Neural crest cell (in vitro differentiated cells): ENCODE results near the gene FAM3A. TPM values are rescaled to one million over a fixed set of nuclear protein-coding genes. Genes with fewer than 3 reads are reported as not detected.
A peak's percentile ranks its signal among the peaks of the same experiment; 100 is the strongest.

Experiments used
- DNase-seq: peaks from one replicate; pipeline ENCODE4 v3.0.0; 2021; ENCODE audit warnings: low read depth, mixed read lengths, low spot score
- H3K27ac Mint-ChIP-seq: one replicate; pipeline ENCODE4 v1.8.0; 2021; ENCODE audit warnings: mild to moderate bottlenecking, mixed read lengths; ENCODE audit not compliant: unreplicated experiment
- H3K27me3 Mint-ChIP-seq: 2 replicates; pipeline ENCODE4 v1.8.0; 2021; ENCODE audit warnings: low read depth, mild to moderate bottlenecking, mixed read lengths
- H3K36me3 Mint-ChIP-seq: 2 replicates; pipeline ENCODE4 v1.8.0; 2021; ENCODE audit warnings: low read depth, mild to moderate bottlenecking, mixed read lengths
- H3K4me1 Mint-ChIP-seq: 2 replicates; pipeline ENCODE4 v1.8.0; 2021; ENCODE audit warnings: mixed read lengths
- H3K4me3 Mint-ChIP-seq: one replicate; pipeline ENCODE4 v1.8.0; 2021; ENCODE audit warnings: mild to moderate bottlenecking, mixed read lengths
- H3K9me3 Mint-ChIP-seq: 2 replicates; pipeline ENCODE4 v1.8.0; 2021; ENCODE audit warnings: mixed read lengths
- total RNA-seq: library from RNA; stranded (reverse); gene quantifications from 2 replicates; pipeline ENCODE4 v1.2.1, GENCODE V29; 2021
- TF ChIP-seq, protein P1 (sequence below): fragments of 200-600 bp; sonication (generic); conservative IDR thresholded peaks from 2 replicates; pipeline ENCODE4 v1.5.0; 2021; ENCODE audit warnings: antibody characterized with exemption, mild to moderate bottlenecking

The FAM3A gene
- total RNA-seq, 1 donor from 2014 or later = 25.8 TPM

GRCh38 chrX:154534526-154535322 is 18.7 kb upstream of the FAM3A start:
- DNase-seq = peak; percentile 85
- Mint-ChIP-seq H3K27me3 (no peaks in the 10 kb centered on the region), H3K4me3 (no peak overlapping the region), H3K4me1 (no peaks in the 10 kb centered on the region), H3K27ac (no peak overlapping the region), H3K9me3 (no peaks in the 10 kb centered on the region), H3K36me3 (no peaks in the 10 kb centered on the region)
- TF ChIP-seq, protein P1, sequence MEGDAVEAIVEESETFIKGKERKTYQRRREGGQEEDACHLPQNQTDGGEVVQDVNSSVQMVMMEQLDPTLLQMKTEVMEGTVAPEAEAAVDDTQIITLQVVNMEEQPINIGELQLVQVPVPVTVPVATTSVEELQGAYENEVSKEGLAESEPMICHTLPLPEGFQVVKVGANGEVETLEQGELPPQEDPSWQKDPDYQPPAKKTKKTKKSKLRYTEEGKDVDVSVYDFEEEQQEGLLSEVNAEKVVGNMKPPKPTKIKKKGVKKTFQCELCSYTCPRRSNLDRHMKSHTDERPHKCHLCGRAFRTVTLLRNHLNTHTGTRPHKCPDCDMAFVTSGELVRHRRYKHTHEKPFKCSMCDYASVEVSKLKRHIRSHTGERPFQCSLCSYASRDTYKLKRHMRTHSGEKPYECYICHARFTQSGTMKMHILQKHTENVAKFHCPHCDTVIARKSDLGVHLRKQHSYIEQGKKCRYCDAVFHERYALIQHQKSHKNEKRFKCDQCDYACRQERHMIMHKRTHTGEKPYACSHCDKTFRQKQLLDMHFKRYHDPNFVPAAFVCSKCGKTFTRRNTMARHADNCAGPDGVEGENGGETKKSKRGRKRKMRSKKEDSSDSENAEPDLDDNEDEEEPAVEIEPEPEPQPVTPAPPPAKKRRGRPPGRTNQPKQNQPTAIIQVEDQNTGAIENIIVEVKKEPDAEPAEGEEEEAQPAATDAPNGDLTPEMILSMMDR = peak; percentile 94

DNA sequence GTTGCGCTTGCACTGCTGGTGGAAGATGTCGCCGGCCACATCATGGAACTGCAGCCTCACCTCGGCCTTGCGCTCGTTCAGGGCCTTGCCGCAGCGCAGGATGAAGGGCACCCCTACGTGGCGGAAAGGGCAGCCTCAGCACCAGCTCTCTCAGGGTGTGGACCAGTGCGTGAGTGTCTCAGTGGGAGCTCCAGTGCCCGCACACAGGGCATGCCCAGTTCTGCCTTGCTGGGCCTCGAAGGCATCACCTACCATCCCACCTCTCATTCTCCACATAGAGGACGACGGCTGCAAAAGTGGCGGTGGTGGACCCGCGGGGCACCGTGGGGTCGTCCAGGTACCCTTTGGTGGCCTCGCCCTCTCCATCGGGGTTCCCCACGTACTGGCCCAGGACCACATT is 16.7 kb upstream of the FAM3A start:
- H3K27ac Mint-ChIP-seq = no peak overlapping the region
- no peaks in the 10 kb centered on the region for H3K36me3 Mint-ChIP-seq
- TF ChIP-seq, protein P1 = no peak
- H3K4me3 Mint-ChIP-seq = no peak overlapping the region
- H3K4me1 Mint-ChIP-seq = no peaks in the 10 kb centered on the region
- DNase-seq = no peak
- no peaks in the 10 kb centered on the region for H3K9me3 Mint-ChIP-seq
- no peaks in the 10 kb centered on the region for H3K27me3 Mint-ChIP-seq

- H3K27me3 Mint-ChIP-seq = no peaks in the 10 kb centered on the region
- TF ChIP-seq, protein P1 = no peak
- no peaks in the 10 kb centered on the region for H3K9me3 Mint-ChIP-seq
- H3K4me3 Mint-ChIP-seq = no peak overlapping the region
- H3K27ac Mint-ChIP-seq = no peak overlapping the region
- DNase-seq = no peak
- no peaks in the 10 kb centered on the region for H3K36me3 Mint-ChIP-seq
- H3K4me1 Mint-ChIP-seq = peaks cover 10% of the 10 kb centered on the region
These were observed 15.6 kb upstream of the FAM3A start for GRCh38 chrX:154531626-154532025.

- peaks cover 10% of the 10 kb centered on the region for H3K4me1 Mint-ChIP-seq
- H3K4me3 Mint-ChIP-seq = no peak overlapping the region
- peaks cover 3% of the 10 kb centered on the region for H3K27me3 Mint-ChIP-seq
- no peaks in the 10 kb centered on the region for H3K9me3 Mint-ChIP-seq
- TF ChIP-seq, protein P1 = no peak
- H3K27ac Mint-ChIP-seq = no peak overlapping the region
- peaks cover 2% of the 10 kb centered on the region for H3K36me3 Mint-ChIP-seq
- DNase-seq = no peak
These were observed 14.3 kb upstream of the FAM3A start for GRCh38 chrX:154530286-154530685.

DNA sequence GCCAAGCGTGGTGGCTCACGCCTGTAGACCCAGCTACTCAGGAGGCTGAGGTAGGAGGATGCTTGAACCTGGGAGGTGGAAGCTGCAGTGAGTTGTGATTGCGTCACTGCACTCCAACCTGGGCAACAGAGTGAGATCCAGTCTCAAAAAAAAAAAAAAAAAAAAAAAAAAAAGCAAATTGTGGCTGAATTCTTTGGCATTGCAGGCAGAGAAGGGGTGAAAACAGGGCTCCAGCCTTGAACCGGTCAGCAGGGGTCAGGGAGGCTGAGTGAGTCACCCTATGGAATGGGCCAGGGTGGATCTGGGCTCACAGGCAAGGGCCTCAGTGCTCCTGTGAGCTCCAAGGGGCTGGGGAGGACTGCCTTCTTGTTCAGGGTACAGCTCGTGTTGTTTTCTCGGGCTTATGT is 13.2 kb upstream of the FAM3A start:
- TF ChIP-seq, protein P1 = no peak
- no peak for DNase-seq
- H3K4me1 Mint-ChIP-seq = peaks cover 10% of the 10 kb centered on the region
- H3K9me3 Mint-ChIP-seq = no peaks in the 10 kb centered on the region
- H3K4me3 Mint-ChIP-seq = no peak overlapping the region
- H3K27ac Mint-ChIP-seq = no peak overlapping the region
- H3K36me3 Mint-ChIP-seq = peaks cover 2% of the 10 kb centered on the region
- H3K27me3 Mint-ChIP-seq = peaks cover 3% of the 10 kb centered on the region
